Cardiac muscle cell (in vitro differentiated cells and primary cell): ENCODE measurements around the gene GRIA1. TPM values are rescaled to one million over a fixed set of nuclear protein-coding genes. Genes with fewer than 3 reads are reported as not detected.

Experiments
- DNase-seq, 2 donors: peaks; one replicate each; pipeline versions ENCODE4 v3.0.0 to v3.0.0-alpha.2; 2010 to 2017; ENCODE audit warnings: low read depth in 1 of 2, low spot score in 1 of 2
- H3K27ac ChIP-seq: fragments of 200-600 bp; sonication (generic); 2 replicates; pipeline ENCODE4 v1.5.1; 2016
- H3K27me3 ChIP-seq: fragments of 200-600 bp; sonication (generic); 2 replicates; pipeline ENCODE4 v1.6.0; 2016; ENCODE audit warnings: control low read depth
- H3K36me3 ChIP-seq: fragments of 200-600 bp; sonication (generic); 2 replicates; pipeline ENCODE4 v1.5.1; 2016; ENCODE audit warnings: control low read depth
- H3K4me1 ChIP-seq: fragments of 200-600 bp; sonication (generic); 2 replicates; pipeline ENCODE4 v1.8.1; 2017; ENCODE audit warnings: low read depth, mild to moderate bottlenecking, mixed run types
- H3K4me3 ChIP-seq: fragments of 200-600 bp; sonication (generic); 2 replicates; pipeline ENCODE4 v1.5.1; 2016; ENCODE audit warnings: mild to moderate bottlenecking
- H3K9me3 ChIP-seq: fragments of 200-600 bp; sonication (generic); 2 replicates; pipeline ENCODE4 v1.5.1; 2017; ENCODE audit warnings: low read depth, mild to moderate bottlenecking, control low read depth
- polyA plus RNA-seq: library from polyadenylated mRNA; unstranded; fragments of >200 nt; fragmentation: Nextera tagmentation; extraction: Ambion mirVana; gene quantifications from 2 replicates; pipeline ENCODE4 v1.2.1, GENCODE V29; 2016
- total RNA-seq: library from RNA; depleted of rRNA; stranded (reverse); fragments of >200 nt; gene quantifications from 2 replicates; pipeline ENCODE4 v1.2.3, GENCODE V29; 2016
- TF ChIP-seq, protein P1 (sequence below): IDR thresholded peaks from 2 replicates; pipeline ENCODE4 v1.5.1; 2012; ENCODE audit warnings: low read depth, mild to moderate bottlenecking, low read length

Gene GRIA1
- total and polyA plus RNA-seq, 2 experiments from 2014 or later: 1.6 to 2.3 TPM

- Histone ChIP-seq H3K27me3 (no peaks in the 10 kb centered on the region), H3K27ac (no peak overlapping the region), H3K9me3 (no peaks in the 10 kb centered on the region), H3K4me3 (no peak overlapping the region), H3K4me1 (peaks cover 28% of the 10 kb centered on the region), H3K36me3 (no peaks in the 10 kb centered on the region)
- DNase-seq: no peak
- TF ChIP-seq, protein P1, sequence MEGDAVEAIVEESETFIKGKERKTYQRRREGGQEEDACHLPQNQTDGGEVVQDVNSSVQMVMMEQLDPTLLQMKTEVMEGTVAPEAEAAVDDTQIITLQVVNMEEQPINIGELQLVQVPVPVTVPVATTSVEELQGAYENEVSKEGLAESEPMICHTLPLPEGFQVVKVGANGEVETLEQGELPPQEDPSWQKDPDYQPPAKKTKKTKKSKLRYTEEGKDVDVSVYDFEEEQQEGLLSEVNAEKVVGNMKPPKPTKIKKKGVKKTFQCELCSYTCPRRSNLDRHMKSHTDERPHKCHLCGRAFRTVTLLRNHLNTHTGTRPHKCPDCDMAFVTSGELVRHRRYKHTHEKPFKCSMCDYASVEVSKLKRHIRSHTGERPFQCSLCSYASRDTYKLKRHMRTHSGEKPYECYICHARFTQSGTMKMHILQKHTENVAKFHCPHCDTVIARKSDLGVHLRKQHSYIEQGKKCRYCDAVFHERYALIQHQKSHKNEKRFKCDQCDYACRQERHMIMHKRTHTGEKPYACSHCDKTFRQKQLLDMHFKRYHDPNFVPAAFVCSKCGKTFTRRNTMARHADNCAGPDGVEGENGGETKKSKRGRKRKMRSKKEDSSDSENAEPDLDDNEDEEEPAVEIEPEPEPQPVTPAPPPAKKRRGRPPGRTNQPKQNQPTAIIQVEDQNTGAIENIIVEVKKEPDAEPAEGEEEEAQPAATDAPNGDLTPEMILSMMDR: no peak
Observed at GRCh38 chr5:153623751-153624450, 133.4 kb downstream of the GRIA1 start.

GRCh38 chr5:153624451-153624765 is 133.9 kb downstream of the GRIA1 start:
- H3K27ac ChIP-seq: no peak overlapping the region
- no peaks in the 10 kb centered on the region for H3K27me3 ChIP-seq
- DNase-seq: no peak
- TF ChIP-seq, protein P1: no peak
- no peaks in the 10 kb centered on the region for H3K9me3 ChIP-seq
- no peaks in the 10 kb centered on the region for H3K36me3 ChIP-seq
- no peak overlapping the region for H3K4me3 ChIP-seq
- peaks cover 32% of the 10 kb centered on the region for H3K4me1 ChIP-seq

DNA sequence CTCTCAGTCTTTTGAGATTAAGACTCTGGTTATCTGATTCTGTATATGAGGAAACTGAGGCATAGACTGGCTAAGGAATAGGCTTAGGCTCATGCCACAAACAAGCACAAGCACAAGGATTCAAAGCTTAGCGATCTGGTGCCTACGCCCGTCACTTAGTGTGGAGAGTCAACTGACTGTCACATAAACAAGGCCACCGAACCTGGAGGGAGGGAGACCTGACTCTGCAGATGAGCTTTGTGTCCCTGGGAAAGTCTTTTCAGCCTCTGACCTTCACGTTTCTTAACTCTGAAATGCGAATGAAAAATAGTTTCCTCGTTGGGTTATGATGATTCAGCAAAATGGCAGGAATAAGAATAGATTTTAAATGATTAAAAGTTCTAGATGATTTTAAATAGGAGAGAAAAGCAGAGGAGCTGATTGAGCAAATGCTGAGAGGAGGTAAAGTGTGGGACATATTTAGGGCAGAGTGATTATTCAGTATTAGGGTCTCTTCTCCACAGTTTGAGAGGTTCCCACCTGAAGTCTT is 135.4 kb downstream of the GRIA1 start:
- peaks cover 36% of the 10 kb centered on the region for H3K4me1 ChIP-seq
- H3K36me3 ChIP-seq: no peaks in the 10 kb centered on the region
- H3K27ac ChIP-seq: no peak overlapping the region
- no peaks in the 10 kb centered on the region for H3K9me3 ChIP-seq
- TF ChIP-seq, protein P1: no peak
- H3K4me3 ChIP-seq: no peak overlapping the region
- no peak for DNase-seq
- H3K27me3 ChIP-seq: no peaks in the 10 kb centered on the region

- Histone ChIP-seq H3K4me1 (peaks cover 36% of the 10 kb centered on the region), H3K4me3 (no peak overlapping the region), H3K27me3 (no peaks in the 10 kb centered on the region), H3K27ac (no peak overlapping the region), H3K9me3 (no peaks in the 10 kb centered on the region), H3K36me3 (no peaks in the 10 kb centered on the region)
- DNase-seq: no peak
- TF ChIP-seq, protein P1: no peak
Observed at GRCh38 chr5:153626836-153627235, 136.4 kb downstream of the GRIA1 start.

GRCh38 chr5:153629027-153629895 is 138.8 kb downstream of the GRIA1 start:
- Histone ChIP-seq H3K4me3 (no peak overlapping the region), H3K4me1 (peaks cover 36% of the 10 kb centered on the region), H3K36me3 (no peaks in the 10 kb centered on the region), H3K27ac (peak overlapping the region; percentile 65), H3K9me3 (no peaks in the 10 kb centered on the region), H3K27me3 (no peaks in the 10 kb centered on the region)
- TF ChIP-seq, protein P1: peak; percentile 65
- peak; percentile 63 to 97 for DNase-seq
